Activated naive CD4-positive, alpha-beta T cell treated with anti-CD3 and anti-CD28 coated beads for 36 hours (primary cell): ENCODE results near the gene MAGI2. TPM values are rescaled to one million over a fixed set of nuclear protein-coding genes. Genes with fewer than 3 reads are reported as not detected.

Source experiments
- CTCF ChIA-PET: fragments of 350-600 bp; sonication (Branson Sonifier 250); formaldehyde crosslinking; loops from one replicate; lab custom pipeline; 2021; ENCODE audit warnings: antibody characterized with exemption; lab: Charles Lee
- DNase-seq: peaks from one replicate; pipeline ENCODE4 v3.0.0-alpha.2; 2020
- H3K27ac Mint-ChIP-seq: one replicate; pipeline ENCODE4 v1.8.0; 2021; ENCODE audit warnings: mild to moderate bottlenecking, mixed read lengths
- H3K27me3 Mint-ChIP-seq: one replicate; pipeline ENCODE4 v1.8.0; 2021; ENCODE audit warnings: low read depth, mixed read lengths
- H3K36me3 Mint-ChIP-seq: one replicate; pipeline ENCODE4 v1.8.0; 2021; ENCODE audit warnings: low read depth, mixed read lengths
- H3K4me1 Mint-ChIP-seq: one replicate; pipeline ENCODE4 v1.8.0; 2021; ENCODE audit warnings: low read depth, mixed read lengths
- H3K4me3 Mint-ChIP-seq: one replicate; pipeline ENCODE4 v1.8.0; 2021; ENCODE audit warnings: mild to moderate bottlenecking, moderate library complexity, mixed read lengths
- H3K9me3 Mint-ChIP-seq: one replicate; pipeline ENCODE4 v1.8.0; 2021; ENCODE audit warnings: mixed read lengths
- intact Hi-C: fragments of 100-400 bp; cut with micrococcal nuclease; formaldehyde crosslinking; loops from one replicate; pipeline ENCODE4 v1.15.1; 2023
- total RNA-seq, 2 experiments: library from RNA; stranded (reverse); gene quantifications; one replicate each; pipeline ENCODE4 v1.2.3, GENCODE V29; 2021

Gene MAGI2
- total RNA-seq, 2 experiments from 2014 or later: 0.07 to 0.19 TPM

GRCh38 chr7:79434867-79435266 is 18.6 kb downstream of the MAGI2 start:
- Mint-ChIP-seq H3K4me1 (no peaks in the 10 kb centered on the region), H3K4me3 (no peak overlapping the region), H3K27ac (no peak overlapping the region), H3K9me3 (no peaks in the 10 kb centered on the region), H3K27me3 (peaks cover 2% of the 10 kb centered on the region), H3K36me3 (no peaks in the 10 kb centered on the region)
- no peak for DNase-seq
- CTCF ChIA-PET: no interaction called here
- intact Hi-C loops: no loop called here

- H3K9me3 Mint-ChIP-seq: no peaks in the 10 kb centered on the region
- CTCF ChIA-PET: interaction anchor here (0.6 kb wide), 1 partner anchor 9 kb away, joined by 3 read pairs; no protein-coding TSS in a partner anchor
- no peaks in the 10 kb centered on the region for H3K4me1 Mint-ChIP-seq
- DNase-seq: no peak
- peaks cover 2% of the 10 kb centered on the region for H3K27me3 Mint-ChIP-seq
- H3K36me3 Mint-ChIP-seq: no peaks in the 10 kb centered on the region
- no peak overlapping the region for H3K4me3 Mint-ChIP-seq
- intact Hi-C loops: no loop called here
- no peak overlapping the region for H3K27ac Mint-ChIP-seq
Observed at GRCh38 chr7:79434098-79434497, 19.4 kb downstream of the MAGI2 start.

GRCh38 chr7:79430391-79430790 is 23.1 kb downstream of the MAGI2 start:
- intact Hi-C loops: no loop called here
- CTCF ChIA-PET: no interaction called here
- Mint-ChIP-seq H3K9me3 (no peaks in the 10 kb centered on the region), H3K27ac (no peak overlapping the region), H3K4me1 (no peaks in the 10 kb centered on the region), H3K36me3 (no peaks in the 10 kb centered on the region), H3K4me3 (no peak overlapping the region), H3K27me3 (peaks cover 2% of the 10 kb centered on the region)
- DNase-seq: no peak

- Mint-ChIP-seq H3K9me3 (no peaks in the 10 kb centered on the region), H3K27me3 (no peaks in the 10 kb centered on the region), H3K4me1 (no peaks in the 10 kb centered on the region), H3K27ac (no peak overlapping the region), H3K4me3 (no peak overlapping the region), H3K36me3 (no peaks in the 10 kb centered on the region)
- DNase-seq: no peak
- intact Hi-C loops: no loop called here
- CTCF ChIA-PET: no interaction called here
Observed at GRCh38 chr7:79425665-79426064, 27.8 kb downstream of the MAGI2 start.

GRCh38 chr7:79421751-79422150 is 31.7 kb downstream of the MAGI2 start:
- Mint-ChIP-seq H3K4me1 (no peaks in the 10 kb centered on the region), H3K9me3 (no peaks in the 10 kb centered on the region), H3K36me3 (no peaks in the 10 kb centered on the region), H3K27me3 (no peaks in the 10 kb centered on the region), H3K27ac (no peak overlapping the region), H3K4me3 (no peak overlapping the region)
- DNase-seq: no peak
- intact Hi-C loops: no loop called here
- CTCF ChIA-PET: no interaction called here

- Mint-ChIP-seq H3K4me1 (no peaks in the 10 kb centered on the region), H3K9me3 (no peaks in the 10 kb centered on the region), H3K36me3 (no peaks in the 10 kb centered on the region), H3K4me3 (no peak overlapping the region), H3K27ac (no peak overlapping the region), H3K27me3 (no peaks in the 10 kb centered on the region)
- no peak for DNase-seq
- CTCF ChIA-PET: no interaction called here
- intact Hi-C loops: no loop called here
Observed at GRCh38 chr7:79420464-79420863, 33.0 kb downstream of the MAGI2 start.

GRCh38 chr7:79414910-79415309 is 38.6 kb downstream of the MAGI2 start:
- DNase-seq: no peak
- intact Hi-C loops: no loop called here
- Mint-ChIP-seq H3K27me3 (no peaks in the 10 kb centered on the region), H3K4me1 (no peaks in the 10 kb centered on the region), H3K36me3 (no peaks in the 10 kb centered on the region), H3K4me3 (no peak overlapping the region), H3K9me3 (no peaks in the 10 kb centered on the region), H3K27ac (no peak overlapping the region)
- CTCF ChIA-PET: no interaction called here

- H3K27ac Mint-ChIP-seq: no peak overlapping the region
- H3K27me3 Mint-ChIP-seq: no peaks in the 10 kb centered on the region
- intact Hi-C loops: no loop called here
- no peaks in the 10 kb centered on the region for H3K36me3 Mint-ChIP-seq
- no peak overlapping the region for H3K4me3 Mint-ChIP-seq
- no peak for DNase-seq
- no peaks in the 10 kb centered on the region for H3K9me3 Mint-ChIP-seq
- CTCF ChIA-PET: no interaction called here
- no peaks in the 10 kb centered on the region for H3K4me1 Mint-ChIP-seq
Observed at GRCh38 chr7:79412915-79413314, 40.6 kb downstream of the MAGI2 start.

GRCh38 chr7:79412438-79412837 is 41.0 kb downstream of the MAGI2 start:
- Mint-ChIP-seq H3K27me3 (no peaks in the 10 kb centered on the region), H3K9me3 (no peaks in the 10 kb centered on the region)

GRCh38 chr7:79410345-79410744 is 43.1 kb downstream of the MAGI2 start:
- H3K27ac Mint-ChIP-seq: no peak overlapping the region
- no peak for DNase-seq
- no peaks in the 10 kb centered on the region for H3K4me1 Mint-ChIP-seq
- intact Hi-C loops: no loop called here
- CTCF ChIA-PET: no interaction called here
- no peaks in the 10 kb centered on the region for H3K27me3 Mint-ChIP-seq
- no peaks in the 10 kb centered on the region for H3K9me3 Mint-ChIP-seq
- no peaks in the 10 kb centered on the region for H3K36me3 Mint-ChIP-seq
- no peak overlapping the region for H3K4me3 Mint-ChIP-seq

More at GRCh38 chr7:79412438-79412837, 41.0 kb downstream of the MAGI2 start:
- Mint-ChIP-seq H3K4me1 (no peaks in the 10 kb centered on the region), H3K4me3 (no peak overlapping the region), H3K36me3 (no peaks in the 10 kb centered on the region), H3K27ac (no peak overlapping the region)
- intact Hi-C loops: no loop called here
- DNase-seq: no peak
- CTCF ChIA-PET: no interaction called here

- intact Hi-C loops: no loop called here
- Mint-ChIP-seq H3K9me3 (no peaks in the 10 kb centered on the region), H3K27ac (no peak overlapping the region), H3K4me3 (no peak overlapping the region), H3K36me3 (no peaks in the 10 kb centered on the region), H3K27me3 (no peaks in the 10 kb centered on the region), H3K4me1 (no peaks in the 10 kb centered on the region)
- CTCF ChIA-PET: no interaction called here
- DNase-seq: no peak
Observed at GRCh38 chr7:79407351-79407750, 46.1 kb downstream of the MAGI2 start.

- no peaks in the 10 kb centered on the region for H3K9me3 Mint-ChIP-seq
- no peak overlapping the region for H3K4me3 Mint-ChIP-seq
- no peak for DNase-seq
- intact Hi-C loops: no loop called here
- no peak overlapping the region for H3K27ac Mint-ChIP-seq
- H3K4me1 Mint-ChIP-seq: no peaks in the 10 kb centered on the region
- H3K27me3 Mint-ChIP-seq: no peaks in the 10 kb centered on the region
- no peaks in the 10 kb centered on the region for H3K36me3 Mint-ChIP-seq
- CTCF ChIA-PET: no interaction called here
Observed at GRCh38 chr7:79406371-79406770, 47.1 kb downstream of the MAGI2 start.

- Mint-ChIP-seq H3K27ac (no peak overlapping the region), H3K4me3 (no peak overlapping the region), H3K27me3 (no peaks in the 10 kb centered on the region), H3K4me1 (no peaks in the 10 kb centered on the region), H3K9me3 (no peaks in the 10 kb centered on the region), H3K36me3 (no peaks in the 10 kb centered on the region)
- DNase-seq: no peak
- intact Hi-C loops: no loop called here
- CTCF ChIA-PET: no interaction called here
Observed at GRCh38 chr7:79405368-79405767, 48.1 kb downstream of the MAGI2 start.

- Mint-ChIP-seq H3K27ac (no peak overlapping the region), H3K4me3 (no peak overlapping the region), H3K9me3 (no peaks in the 10 kb centered on the region), H3K4me1 (no peaks in the 10 kb centered on the region), H3K36me3 (no peaks in the 10 kb centered on the region), H3K27me3 (no peaks in the 10 kb centered on the region)
- DNase-seq: no peak
- CTCF ChIA-PET: no interaction called here
- intact Hi-C loops: no loop called here
Observed at GRCh38 chr7:79403879-79404278, 49.6 kb downstream of the MAGI2 start.
